ENCODE measurements around the gene PTGS1.

DNA sequence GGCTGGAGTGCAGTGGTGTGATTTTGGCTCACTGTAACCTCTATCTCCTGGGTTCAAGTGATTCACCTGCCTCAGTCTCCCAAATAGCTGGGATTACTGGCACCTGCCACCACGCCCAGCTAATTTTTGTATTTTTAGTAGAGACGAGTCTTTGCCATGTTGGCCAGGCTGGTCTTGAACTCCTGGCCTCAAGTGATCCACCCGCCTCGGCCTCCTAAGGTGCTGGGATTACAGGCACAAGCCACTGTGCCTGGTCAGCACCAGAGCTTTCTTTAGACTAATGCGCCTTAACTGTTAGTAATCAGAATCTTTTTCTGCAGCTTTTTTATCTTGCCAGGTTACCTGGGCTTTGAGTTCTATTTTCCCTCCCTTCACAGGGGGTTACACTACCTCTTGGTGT lies 18.4 kb downstream of the PTGS1 start:
- TF ChIP-seq, protein P1, sequence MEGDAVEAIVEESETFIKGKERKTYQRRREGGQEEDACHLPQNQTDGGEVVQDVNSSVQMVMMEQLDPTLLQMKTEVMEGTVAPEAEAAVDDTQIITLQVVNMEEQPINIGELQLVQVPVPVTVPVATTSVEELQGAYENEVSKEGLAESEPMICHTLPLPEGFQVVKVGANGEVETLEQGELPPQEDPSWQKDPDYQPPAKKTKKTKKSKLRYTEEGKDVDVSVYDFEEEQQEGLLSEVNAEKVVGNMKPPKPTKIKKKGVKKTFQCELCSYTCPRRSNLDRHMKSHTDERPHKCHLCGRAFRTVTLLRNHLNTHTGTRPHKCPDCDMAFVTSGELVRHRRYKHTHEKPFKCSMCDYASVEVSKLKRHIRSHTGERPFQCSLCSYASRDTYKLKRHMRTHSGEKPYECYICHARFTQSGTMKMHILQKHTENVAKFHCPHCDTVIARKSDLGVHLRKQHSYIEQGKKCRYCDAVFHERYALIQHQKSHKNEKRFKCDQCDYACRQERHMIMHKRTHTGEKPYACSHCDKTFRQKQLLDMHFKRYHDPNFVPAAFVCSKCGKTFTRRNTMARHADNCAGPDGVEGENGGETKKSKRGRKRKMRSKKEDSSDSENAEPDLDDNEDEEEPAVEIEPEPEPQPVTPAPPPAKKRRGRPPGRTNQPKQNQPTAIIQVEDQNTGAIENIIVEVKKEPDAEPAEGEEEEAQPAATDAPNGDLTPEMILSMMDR (IDR thresholded peaks at IDR 0.05; ENCODE audit: low read length): no peak
- no peak for TF ChIP-seq EZH2 (optimal IDR thresholded peaks at IDR 0.05; ENCODE audit: low read depth, low read length)

Data from MM.1S (cell line).